CD4-positive, alpha-beta T cell treated with Interleukin-2 at 100 ng/mL for 4 hours (primary cell): ENCODE measurements around the gene PRKD3.

Experiments used
- DNase-seq: peaks from one replicate; pipeline ENCODE4 v3.0.0-alpha.2; 2020; ENCODE audit warnings: low spot score

Gene PRKD3

DNA sequence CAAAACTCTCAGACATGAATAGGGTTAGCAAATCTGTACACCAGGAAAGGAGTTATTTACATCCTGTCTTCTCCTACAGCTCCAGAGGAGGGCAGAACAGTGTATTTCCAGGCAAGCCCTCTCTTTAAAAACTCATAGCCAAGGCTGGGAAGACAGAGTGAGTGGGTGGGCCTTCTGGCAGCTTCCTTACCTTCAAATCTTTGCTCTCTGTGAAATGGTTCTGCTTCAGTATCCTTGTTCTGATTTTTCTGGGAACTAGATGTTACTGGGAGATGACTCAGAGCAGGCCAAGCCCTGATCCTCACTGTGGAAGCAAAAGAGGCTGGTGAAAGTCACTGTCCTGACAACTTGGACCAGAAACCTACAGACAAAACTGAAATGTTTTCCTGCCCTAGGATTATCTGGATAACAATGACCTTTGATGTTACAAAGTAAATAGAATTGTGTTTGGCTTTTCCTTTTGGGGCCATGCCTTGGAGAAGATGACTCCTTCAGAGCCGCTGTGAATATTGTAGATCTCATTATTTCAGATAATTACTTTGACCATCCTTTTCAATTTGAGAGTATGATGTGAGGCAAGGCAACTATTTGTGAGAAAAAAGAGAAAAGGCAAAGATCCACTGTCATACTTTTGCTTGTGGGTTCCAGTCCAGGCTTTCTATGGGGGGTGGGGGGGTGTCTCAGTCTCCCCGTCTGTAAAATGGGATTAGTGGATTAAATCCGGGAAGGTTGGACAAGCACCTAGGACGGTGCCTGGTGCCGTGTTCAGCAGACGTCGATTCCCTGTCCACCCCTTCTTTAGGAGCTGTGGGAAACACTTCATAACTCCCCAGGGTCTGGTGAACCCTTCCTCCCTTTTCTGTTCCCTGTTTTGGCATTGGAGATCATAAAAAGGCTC lies 19.2 kb upstream of the PRKD3 start:
- DNase-seq = no peak

DNA sequence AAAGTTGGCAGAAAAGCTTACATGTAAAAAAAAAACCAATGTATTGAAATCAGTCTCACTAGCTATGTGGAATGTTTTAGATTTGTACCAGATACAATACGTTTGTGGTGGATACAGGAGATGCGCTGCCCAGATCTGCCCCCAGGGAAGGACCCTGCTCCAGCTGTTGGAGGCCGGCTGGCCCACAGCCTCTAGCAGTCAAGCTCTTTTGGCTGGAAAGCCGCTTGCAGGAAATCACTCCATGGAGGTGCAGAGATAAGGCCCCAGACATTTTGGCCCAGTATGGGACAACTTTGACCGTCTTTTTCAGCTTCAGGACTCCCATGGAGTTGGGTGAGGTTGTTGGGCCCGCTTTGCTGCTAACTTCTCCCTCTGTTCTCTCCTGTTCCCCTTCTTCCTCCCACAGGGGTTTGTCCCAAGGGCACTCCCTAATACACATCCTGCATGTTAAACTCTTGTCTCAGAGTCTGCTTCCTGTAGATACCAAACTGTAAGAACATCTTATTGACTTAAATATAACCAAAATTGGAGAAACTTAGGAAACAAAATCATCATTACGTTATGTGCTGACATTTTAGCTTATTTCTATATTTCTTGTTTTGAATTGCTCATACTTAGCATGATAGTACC lies 18.1 kb upstream of the PRKD3 start:
- DNase-seq = no peak

DNA sequence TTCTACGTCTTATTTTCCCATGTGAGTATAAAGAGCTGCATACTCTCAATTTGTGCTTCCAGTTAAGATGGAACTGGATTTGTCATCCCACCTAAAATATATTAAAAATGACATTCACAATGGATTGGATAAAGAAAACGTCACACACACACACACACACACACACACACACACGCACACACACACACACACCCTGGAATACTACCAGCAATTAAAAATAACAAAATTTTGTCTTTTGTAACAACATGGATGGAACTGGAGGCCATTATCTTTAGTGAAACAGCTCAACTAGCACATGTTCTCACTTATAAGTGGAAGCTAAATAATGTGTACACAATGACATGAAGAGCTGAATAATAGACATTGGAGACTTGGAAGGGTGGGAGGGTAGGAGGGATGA lies 16.0 kb upstream of the PRKD3 start:
- DNase-seq = no peak

DNA sequence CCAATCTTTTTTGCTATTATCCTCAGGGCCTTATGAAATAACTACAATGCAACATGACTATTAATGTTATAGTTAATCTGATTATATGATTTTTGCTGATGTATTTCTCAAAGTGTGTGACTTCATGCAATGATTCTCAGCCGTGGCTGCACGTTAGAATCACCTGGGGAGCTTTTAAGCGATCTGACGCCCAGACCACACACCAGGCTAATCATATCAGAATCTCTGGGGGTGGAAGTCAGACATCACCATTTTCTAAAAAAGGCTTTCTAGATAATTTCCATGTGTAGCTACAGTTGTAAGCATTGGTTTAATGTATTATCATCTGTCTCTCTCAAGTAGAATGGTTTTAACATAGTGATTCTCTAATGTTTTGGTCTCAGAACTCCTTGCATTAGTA lies 14.3 kb upstream of the PRKD3 start:
- DNase-seq = no peak

DNA sequence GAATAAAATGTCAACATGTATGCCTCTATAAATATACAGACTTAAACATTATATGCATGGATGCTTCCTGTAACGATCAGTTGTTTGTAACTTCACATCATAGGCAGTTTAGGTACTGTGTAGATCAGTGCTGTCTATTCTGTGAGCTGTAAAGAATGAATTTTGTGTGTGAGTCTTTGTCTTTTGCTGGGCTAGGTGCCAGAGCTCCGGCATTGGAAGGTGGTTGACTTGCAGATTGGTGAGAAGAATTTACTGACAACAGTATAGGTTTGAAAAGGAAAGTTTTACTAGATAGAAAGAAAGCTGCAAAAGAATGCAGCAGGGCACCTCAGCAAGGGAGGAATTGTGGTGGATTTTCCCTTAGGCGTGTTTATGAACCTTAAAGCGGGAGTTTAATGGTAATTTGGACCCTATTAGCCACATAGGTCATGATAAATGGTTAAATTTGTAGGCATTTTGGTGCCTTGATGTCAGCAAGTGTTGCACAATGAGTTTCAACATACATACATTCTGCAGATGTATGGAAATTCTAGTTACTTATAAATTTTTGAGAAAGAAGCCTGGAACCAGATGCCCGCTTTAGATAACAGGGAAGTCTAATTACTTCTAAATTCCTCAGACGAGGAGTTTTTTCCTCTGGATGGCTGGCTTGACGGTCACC lies 13.1 kb upstream of the PRKD3 start:
- no peak for DNase-seq

DNA sequence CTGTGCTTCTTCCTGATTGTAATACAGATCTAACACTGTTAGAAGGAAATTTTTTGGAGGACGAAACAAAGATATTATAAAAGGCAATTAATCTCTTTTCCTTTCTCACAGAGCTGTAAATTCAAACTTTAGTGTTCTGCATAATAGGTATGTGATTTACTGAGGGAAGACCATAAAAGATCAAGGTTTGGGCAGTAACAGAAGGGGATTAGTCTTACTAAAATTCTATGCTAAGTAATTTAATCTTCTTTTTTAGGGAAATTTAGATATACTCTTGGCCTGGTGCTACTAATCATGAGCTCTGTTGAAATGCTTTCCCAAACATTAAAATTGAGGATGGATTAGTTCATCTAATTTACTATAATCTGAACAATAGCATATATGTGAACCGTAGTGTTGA lies 11.0 kb upstream of the PRKD3 start:
- DNase-seq = no peak

DNA sequence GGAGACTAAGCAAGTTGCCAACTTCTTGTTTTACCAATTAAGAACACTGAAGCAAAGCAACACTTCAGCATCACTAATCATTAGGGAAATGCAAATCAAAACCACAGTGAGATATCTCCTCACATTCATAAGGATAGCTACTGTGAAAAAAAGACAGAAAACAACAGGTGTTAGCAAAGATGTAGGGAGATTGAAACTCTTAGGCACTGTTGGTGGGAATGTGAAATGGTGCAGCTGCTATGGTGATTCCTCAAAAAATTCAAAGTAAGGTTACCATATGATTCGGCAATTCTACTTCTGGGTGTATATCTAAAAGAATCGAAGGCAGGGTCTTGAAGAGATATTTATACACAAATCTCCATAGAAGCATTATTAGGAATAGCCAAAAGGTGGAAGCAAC lies 8.6 kb upstream of the PRKD3 start:
- no peak for DNase-seq

DNA sequence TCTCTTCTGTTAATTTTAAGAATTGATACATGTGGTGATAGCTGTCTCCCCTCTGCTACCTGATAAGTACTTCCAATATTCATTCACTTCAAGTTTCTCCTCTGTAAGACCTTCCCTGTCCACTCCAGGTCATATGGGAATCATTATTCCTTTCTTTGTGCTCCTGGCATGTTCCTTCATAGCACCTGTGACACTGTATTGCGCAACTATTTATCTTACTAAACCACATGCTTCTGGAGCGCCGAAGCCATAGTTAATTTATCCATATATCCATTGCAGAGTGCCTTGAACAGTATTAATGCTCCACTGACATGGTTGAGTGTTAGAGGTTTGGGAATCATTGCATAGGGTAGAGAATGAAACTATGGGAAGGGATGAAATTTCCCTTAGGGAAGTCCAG lies 7.9 kb upstream of the PRKD3 start:
- no peak for DNase-seq

DNA sequence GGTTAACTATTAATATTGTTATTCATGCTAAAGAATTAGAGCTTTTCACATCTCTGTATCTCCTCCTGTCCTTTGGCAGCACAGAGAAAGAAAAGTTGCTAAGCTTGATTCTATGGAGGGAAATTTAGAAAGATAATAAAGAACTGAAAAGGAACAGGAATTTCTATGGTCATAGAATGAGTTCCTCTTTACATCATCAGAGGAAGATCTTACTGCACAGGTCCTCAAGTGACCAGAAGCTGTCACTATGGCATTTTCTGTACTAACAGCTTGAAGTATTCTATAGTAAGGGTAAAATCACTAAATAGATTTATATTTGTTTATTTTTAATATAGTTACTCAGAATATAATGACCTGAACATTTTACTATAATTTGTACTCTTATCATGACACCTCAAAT lies 6.0 kb upstream of the PRKD3 start:
- DNase-seq = no peak

DNA sequence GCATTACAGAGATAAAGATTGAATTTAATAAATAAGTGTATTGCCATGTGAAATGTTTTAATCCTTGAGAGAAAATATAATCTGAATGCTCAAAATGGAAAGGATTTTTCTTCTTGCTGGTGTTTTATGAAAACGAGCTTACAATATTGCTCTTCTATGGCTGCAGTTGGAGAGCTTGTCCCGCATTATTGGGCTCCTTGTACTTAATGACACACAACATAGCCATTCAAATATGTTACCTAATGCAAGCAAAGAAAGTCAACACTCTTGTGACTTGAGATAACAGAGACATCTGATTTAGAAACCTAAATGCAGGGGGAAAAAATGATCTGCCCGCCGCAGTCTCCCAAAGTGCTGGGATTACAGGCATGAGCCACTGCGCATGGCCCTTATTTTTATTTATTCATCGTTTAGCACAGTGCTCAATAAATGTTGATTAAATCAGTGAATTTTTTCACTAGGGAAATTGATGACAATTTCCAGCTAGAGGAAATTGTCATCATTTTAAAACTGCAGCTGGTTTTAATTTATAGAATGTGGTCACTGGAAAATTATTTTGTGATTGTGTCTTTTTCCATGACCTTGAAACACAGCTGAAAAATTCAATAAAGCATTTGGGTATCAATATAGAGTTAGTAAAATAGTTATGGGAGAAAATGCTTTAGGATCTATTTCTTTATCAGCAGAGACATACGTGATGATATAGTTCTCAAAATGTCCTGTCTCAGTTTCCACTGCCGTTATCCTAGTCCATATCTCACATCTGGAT lies 2.4 kb upstream of the PRKD3 start:
- DNase-seq = no peak

DNA sequence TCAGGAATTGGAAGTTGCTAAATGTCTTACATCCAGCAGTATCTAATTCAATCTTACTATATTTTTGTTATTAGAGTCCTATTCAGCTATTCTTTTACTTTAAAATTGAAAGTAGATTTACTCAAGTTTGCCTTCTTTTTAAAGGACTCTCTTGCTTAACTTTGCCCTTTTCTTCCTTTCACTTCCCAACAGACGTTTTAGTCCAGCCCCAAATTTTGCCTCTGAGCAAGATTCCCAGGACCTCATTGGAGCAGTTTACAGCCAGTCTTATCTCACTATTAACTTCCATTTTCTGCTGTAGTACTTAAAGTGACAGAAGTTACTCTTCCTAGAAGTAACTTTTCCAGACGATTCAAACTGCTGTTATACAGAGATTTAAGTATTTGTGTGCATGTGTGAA lies 1.7 kb upstream of the PRKD3 start:
- DNase-seq = no peak

DNA sequence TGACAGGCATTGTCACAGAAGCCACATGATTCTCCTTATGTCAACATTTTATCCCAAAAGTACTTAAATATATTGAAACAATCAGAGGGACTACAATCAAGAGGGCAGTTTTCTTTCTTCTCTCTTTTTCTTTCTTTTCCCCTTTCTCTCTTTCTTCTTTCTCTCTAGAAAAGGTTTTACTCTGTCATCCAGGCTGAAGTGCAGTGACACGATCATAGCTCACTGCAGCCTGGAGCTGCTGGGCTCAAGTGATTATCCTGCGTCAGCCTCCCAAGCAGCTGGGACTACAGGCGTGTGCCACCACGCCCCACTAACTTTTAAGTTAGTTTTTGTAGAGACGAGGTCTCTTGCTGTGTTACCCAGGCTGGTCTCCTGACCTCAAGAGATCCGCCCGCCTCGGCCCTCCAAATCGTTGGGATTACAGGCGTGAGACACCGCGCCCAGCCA lies 1.0 kb upstream of the PRKD3 start:
- DNase-seq = no peak

DNA sequence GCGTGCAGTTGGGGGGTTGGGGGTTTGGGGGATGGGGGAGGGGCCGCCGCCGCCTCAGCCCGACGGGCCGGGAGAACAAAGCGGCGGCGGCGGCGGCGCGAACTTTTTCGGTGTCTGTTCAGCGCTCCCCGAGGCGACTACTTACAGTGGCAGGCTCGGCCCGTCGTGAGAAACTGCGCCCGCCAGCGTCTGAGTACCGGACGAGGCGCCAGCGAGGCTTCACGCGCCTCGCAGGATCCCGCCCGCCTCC lies 172 bp downstream of the PRKD3 start:
- peak; percentile 77 for DNase-seq

DNA sequence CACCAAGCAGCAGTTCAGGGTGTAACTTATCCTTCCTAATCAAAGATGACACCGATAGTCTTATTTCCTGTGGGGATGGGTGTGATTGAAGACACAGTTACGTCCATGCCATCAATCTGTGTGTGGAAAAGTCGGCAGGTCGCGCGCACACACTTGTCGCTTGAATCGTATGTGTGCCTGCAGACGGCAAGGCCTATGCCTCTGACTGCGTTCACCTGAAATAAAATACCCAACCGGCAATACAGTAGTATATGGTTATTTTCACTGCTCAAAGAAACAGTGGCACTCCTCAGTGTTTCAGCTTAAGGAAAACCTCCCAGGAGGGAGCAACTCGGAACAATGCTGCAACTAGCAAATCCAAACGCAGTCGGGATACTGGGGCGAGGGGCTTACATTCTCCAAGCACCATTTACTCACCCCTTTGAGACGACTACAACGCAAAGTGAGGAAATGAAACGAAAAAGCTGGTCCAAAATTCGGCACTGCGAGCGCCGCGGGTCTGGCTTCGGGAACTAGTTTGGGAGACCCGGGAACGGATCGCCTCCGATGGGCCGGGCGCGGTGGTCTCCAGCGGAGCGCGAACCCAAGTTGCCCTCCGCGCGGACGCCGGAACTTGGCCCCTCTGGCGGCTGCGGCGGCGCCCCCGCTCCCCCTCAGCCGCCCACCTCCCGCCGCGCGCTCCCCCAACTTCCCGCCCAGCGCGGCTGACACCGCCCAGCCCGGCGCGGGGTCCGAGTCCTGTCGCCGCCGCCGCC lies 675 bp downstream of the PRKD3 start:
- DNase-seq = peak; percentile 42

DNA sequence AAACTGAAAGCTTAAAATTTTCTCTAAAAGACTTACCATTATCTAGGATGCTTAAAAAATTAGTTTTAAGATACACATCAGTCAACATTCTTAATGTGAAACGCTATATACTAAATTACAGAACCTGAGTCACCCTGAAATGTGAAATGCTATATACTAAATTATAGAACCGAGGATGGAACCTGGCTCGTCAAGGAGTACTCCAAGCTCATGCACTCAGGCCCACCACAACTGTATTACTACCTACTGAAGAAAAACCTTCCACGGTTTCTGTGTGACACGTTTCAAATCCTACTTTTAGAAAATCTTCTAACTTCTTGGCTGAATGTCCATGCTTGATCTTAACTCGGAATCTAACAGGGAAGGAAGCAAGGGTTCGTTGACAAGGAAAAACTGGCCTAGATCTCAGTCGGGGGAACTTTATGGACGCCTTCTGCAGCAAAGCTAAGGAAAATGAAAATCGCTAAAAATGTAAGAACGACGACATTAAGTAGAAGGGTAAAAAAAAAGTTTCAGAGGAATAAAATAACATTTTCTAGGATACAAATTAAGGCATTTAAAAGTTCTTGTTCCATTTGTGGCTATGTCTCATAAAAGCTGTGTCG lies 1.4 kb downstream of the PRKD3 start:
- DNase-seq = no peak

DNA sequence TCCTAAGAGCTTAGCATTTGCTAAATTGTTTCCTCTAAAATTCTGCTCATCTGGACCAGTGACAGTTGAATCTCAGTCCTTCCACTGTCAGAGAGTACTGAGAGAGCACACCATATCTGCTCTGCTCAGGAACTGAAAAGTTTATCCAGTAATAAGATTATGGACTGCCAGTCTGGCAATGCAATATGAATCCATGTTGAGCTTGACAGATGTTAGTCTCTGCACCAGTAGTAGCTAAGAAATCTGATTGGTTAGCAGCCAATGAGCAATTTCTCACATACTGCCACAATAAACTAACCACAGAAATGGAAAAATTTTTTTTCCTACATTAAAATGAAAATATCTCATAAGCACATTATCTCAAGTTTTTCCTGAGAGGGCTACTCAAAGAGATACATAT lies 2.3 kb downstream of the PRKD3 start:
- DNase-seq = no peak

DNA sequence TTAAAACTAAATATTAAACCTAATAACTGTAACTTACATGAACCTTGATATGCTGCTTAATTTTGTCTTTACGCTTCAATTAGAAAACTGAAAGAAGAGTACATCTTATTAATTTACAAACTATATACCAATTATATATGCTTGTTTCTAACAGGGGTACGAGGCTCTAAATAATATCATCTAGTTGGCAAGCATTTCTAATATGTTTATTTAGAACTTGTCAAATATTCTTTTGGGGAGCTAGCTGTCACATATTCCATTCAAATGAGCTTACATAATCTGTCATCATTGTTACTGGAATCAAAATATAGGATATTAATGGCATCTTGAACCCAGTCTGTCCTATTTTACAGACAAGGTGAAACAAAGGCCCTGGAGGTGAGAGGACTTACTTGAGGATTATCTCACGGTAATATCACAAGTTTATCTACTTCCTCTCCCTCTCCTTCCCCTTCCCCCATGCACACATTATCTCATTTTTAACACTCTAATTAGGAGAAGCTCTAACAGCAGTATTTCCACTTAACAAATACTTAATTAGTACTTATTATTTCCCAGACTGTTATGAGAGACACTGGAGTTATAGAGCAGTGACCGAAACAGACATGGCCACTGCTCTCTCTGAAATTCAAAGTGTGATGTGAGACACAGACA lies 3.5 kb downstream of the PRKD3 start:
- DNase-seq = no peak

DNA sequence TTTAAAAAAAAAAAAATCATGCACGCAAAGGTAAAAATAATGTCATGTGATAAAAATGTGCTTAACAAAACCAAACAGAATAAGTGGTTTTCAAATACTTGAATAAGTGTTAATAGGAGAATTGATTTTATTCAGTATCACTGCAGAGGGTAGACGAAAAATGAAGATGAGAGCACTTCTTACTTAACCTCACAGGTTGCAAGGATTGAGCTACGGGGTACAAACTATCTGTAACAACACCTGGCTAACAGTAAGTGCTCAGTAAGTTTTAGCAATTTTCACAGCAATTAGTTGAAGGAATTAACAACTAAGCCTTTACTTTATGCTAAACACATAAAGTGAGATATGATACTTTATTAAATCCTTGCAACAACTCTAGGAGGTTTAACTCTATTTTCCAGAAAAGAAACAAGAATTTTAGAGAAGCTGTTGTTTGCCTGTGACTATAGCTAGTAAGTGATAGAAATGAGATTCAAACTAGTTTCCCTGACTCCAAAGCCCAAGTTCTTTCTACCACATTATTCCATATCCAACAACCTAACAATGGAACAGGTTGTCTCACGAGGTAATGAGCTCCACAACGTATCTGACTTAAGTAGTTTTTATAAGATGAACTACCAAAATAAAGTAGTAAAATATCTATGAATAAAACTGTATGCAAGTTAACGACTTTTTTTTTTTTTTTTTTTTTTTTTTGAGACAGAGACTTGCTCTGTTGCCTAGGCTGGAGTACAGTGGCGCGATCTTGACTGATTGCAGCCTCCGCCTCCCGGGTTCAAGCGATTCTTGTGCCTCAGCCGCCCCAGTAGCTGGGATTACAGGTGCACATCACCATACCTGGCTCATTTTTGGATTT lies 4.7 kb downstream of the PRKD3 start:
- DNase-seq = no peak

DNA sequence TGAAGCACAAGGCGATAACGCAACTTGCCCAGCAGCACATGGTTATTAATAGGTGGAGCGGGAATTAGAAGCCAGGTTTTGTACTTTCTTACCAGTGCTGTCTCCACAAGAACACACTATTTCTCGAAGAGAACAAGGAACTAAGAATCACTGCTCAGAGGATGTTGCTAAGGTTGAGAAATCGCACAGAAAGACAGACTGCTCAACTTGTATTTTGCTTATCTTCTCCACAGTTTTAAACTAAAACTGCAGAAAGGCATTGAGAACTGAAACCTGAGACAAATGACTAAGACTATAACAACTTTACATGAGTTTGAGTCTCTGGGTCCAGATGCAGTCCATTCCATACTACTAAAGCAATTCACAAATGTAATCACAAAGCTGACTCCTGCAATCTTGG lies 6.2 kb downstream of the PRKD3 start:
- no peak for DNase-seq

DNA sequence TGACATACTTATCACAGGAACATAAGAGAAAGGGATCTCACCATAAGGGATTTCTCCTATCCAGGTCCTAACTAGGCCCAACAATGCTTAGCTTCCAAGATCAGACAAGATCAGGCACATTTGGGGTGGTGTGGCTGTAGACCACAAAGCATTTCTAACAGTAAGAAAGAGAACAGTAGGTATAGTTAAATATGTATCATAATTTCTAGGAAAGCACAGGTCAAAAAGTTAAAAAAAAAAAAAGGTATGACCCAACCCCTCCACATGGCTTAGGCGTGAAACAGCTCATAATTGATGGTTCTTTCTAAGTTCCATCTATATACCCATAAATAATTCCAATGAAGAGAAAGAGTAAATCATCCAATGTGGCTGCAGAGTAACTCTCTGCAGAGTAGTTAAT lies 6.9 kb downstream of the PRKD3 start:
- no peak for DNase-seq
